ENCODE results near the gene SCN8A.

Gene SCN8A

DNA sequence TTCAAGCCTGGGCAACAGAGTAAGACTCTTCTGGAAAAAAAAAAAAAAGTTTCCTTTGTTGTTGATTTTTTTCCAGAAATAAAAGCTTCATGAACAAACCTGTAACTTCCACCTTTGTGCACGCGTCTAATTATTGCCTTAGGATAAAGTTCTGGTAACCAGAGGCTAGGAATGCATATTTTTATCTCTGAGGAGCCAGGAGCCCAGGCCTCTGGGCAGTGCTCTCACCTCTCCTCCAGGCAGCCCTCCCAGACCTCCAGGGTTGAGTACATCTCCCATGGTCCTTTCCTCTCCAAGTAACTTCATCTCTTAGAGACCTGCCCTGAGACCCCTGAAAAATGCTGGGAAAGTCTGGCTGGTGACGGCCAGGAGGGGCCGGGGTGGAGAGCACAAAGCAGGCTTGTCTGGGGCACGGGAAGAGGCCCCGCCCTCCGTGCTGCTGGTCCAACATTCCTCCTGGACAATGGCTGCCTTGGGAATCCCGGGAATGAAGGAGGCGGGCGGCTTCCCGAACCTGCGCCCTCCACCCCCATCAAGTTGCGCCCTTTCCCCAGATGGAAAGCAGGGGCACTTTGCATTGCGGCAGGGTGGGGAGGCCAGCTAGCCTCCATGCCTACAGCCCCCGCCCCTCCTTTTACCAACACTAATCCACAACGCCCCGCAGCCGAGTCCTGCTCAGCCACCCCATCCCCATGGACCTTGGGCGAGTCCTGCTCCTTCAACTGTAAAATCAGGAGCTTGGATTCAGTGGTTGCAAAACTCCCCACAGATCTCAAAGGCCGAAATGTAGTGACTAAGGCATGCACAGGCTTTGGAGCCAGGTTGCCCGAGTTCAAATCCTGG, 264.8 kb downstream of the SCN8A start:
- peak overlapping the region; percentile 46 for H3K4me3 ChIP-seq (ENCODE audit: low read length)
- TF ChIP-seq, protein P1, sequence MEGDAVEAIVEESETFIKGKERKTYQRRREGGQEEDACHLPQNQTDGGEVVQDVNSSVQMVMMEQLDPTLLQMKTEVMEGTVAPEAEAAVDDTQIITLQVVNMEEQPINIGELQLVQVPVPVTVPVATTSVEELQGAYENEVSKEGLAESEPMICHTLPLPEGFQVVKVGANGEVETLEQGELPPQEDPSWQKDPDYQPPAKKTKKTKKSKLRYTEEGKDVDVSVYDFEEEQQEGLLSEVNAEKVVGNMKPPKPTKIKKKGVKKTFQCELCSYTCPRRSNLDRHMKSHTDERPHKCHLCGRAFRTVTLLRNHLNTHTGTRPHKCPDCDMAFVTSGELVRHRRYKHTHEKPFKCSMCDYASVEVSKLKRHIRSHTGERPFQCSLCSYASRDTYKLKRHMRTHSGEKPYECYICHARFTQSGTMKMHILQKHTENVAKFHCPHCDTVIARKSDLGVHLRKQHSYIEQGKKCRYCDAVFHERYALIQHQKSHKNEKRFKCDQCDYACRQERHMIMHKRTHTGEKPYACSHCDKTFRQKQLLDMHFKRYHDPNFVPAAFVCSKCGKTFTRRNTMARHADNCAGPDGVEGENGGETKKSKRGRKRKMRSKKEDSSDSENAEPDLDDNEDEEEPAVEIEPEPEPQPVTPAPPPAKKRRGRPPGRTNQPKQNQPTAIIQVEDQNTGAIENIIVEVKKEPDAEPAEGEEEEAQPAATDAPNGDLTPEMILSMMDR (conservative IDR thresholded peaks at IDR 0.05; ENCODE audit: low read length): no peak
- DNase-seq (ENCODE audit: low read depth): peak; percentile 60

DNA sequence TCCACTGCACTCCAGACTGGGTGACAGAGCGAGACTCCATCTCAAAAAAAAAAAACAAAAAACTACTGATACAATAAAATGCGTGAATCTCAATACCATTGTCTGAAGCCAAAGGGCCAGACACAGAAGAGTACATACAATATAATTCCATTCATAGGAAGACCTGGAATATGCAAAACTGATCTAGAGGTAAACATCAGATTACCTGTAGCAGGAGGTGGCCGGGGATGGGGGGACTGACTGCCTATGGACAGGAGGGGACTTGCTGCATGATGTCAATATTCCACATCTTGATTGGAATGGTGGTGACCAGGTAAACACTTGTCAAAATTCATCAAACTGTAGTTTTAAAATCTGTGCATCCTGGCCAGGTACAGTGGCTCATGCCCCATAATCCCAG, 270.0 kb downstream of the SCN8A start:
- TF ChIP-seq, protein P1 (conservative IDR thresholded peaks at IDR 0.05; ENCODE audit: low read length): no peak
- DNase-seq (ENCODE audit: low read depth): no peak
- H3K4me3 ChIP-seq (ENCODE audit: low read length): no peak overlapping the region
